ENCODE data around the gene OR10K2. TPM values are rescaled to one million over a fixed set of nuclear protein-coding genes. Genes with fewer than 3 reads are reported as not detected.

Gene OR10K2
- total and polyA plus RNA-seq, 9 of the 15 experiments (the other 6 are each of a cell fraction or from before 2014, with no cell fraction given) = not detected

- FAIRE-seq (no peak), ATAC-seq (no peak), DNase-seq (ENCODE audit: extremely low read depth in 1 of 4, low spot score in 3 of 4) (no peak)
- H4K20me1 ChIP-seq (replicated peaks; ENCODE audit: control insufficient read depth, insufficient read depth, low read length) = no peaks in the 10 kb centered on the region
- H3K9me1 ChIP-seq (ENCODE audit: control insufficient read depth, insufficient read depth, low read length) = no peaks in the 10 kb centered on the region
- ChIA-PET CTCF (ENCODE audit: low intra/inter-chr PET ratio) (no interaction called here), POLR2A (no interaction called here)
- H3K4me2 ChIP-seq (ENCODE audit: insufficient read depth, low read length) = no peak overlapping the region
- H3K4me1 ChIP-seq (replicated peaks in 1 of 2; ENCODE audit: control insufficient read depth in 2 of 2, insufficient read depth in 2 of 2, low read length in 2 of 2) = no peaks in the 10 kb centered on the region
- no TSS peak for BruUV-seq (replicated peaks)
- H3K27me3 ChIP-seq (ENCODE audit: control insufficient read depth in 2 of 2, insufficient read depth in 2 of 2, low read length in 2 of 2) = no peaks in the 10 kb centered on the region
- no peak overlapping the region for H3K27ac ChIP-seq (ENCODE audit: extremely low read depth, low read depth, low read length)
- H2AFZ ChIP-seq (ENCODE audit: low read depth, low read length) = no peak overlapping the region
- TF ChIP-seq ZBTB1 (CRISPR knock-in tag; IDR thresholded peaks at IDR 0.05; ENCODE audit: borderline replicate concordance, low read depth) = no peak
- TF ChIP-seq SPI1 (IDR thresholded peaks at IDR 0.05; ENCODE audit: borderline replicate concordance, low read depth, low read length) = no peak
- TF ChIP-seq GABPB1 (CRISPR knock-in tag; IDR thresholded peaks at IDR 0.05) = no peak
- TF ChIP-seq HDAC3 (IDR thresholded peaks at IDR 0.05; ENCODE audit: borderline replicate concordance, partially characterized antibody) = no peak
- TF ChIP-seq HOXB6 (CRISPR knock-in tag; IDR thresholded peaks at IDR 0.05; ENCODE audit: borderline replicate concordance) = no peak
- no peak for TF ChIP-seq ZFP1 (CRISPR knock-in tag; IDR thresholded peaks at IDR 0.05)
- TF ChIP-seq ZNF197 (CRISPR knock-in tag; IDR thresholded peaks at IDR 0.05; ENCODE audit: low read depth) = no peak
- no peak for TF ChIP-seq ZNF764 (CRISPR knock-in tag; IDR thresholded peaks at IDR 0.05; ENCODE audit: low read depth)
- TF ChIP-seq ETV5 (CRISPR knock-in tag; IDR thresholded peaks at IDR 0.05; ENCODE audit: low read depth) = no peak
- TF ChIP-seq CHD4 (IDR thresholded peaks at IDR 0.05; ENCODE audit: insufficient read depth, insufficient replicate concordance, low read depth, low read length, poor library complexity, severe bottlenecking) = no peak
- no peak for TF ChIP-seq NCOA4 (IDR thresholded peaks at IDR 0.05; ENCODE audit: partially characterized antibody)
- TF ChIP-seq ZFX (CRISPR knock-in tag; IDR thresholded peaks at IDR 0.05) = no peak
- TF ChIP-seq ZNF740 (CRISPR knock-in tag; IDR thresholded peaks at IDR 0.05) = no peak
- TF ChIP-seq ZNF740 (tag; IDR thresholded peaks at IDR 0.05) = no peak
- no peak for TF ChIP-seq ZFPM2 (CRISPR knock-in tag; IDR thresholded peaks at IDR 0.05)
- TF ChIP-seq PTBP1 (IDR thresholded peaks at IDR 0.05; ENCODE audit: low read depth, low read length) = no peak
- no peak overlapping the region for H3K9ac ChIP-seq (ENCODE audit: insufficient read depth in 1 of 2, low read depth in 2 of 2, low read length in 2 of 2)
- H3K36me3 ChIP-seq (ENCODE audit: control insufficient read depth, insufficient read depth, low read length) = no peaks in the 10 kb centered on the region
- intact Hi-C loops (cut with micrococcal nuclease) (no loop called here), in situ Hi-C loops (cut with MboI) (no loop called here)
- no peak overlapping the region for H3K4me3 ChIP-seq
- no peaks in the 10 kb centered on the region for H3K9me3 ChIP-seq (replicated peaks; ENCODE audit: control insufficient read depth, insufficient read depth, low read depth, low read length)
- no peaks in the 10 kb centered on the region for H3K79me2 ChIP-seq (ENCODE audit: control insufficient read depth, insufficient read depth, low read length)
These were observed 8.5 kb downstream of the OR10K2 start for GRCh38 chr1:158417586-158417985.
